ACC112 (cell line): ENCODE data around the gene OSGEPL1.

Experiments
- H2AFZ ChIP-seq: fragments of 200-600 bp; sonication (generic); one replicate; pipeline ENCODE4 v1.6.0; 2017; ENCODE audit warnings: antibody characterized with exemption, low read length; ENCODE audit not compliant: unreplicated experiment
- H3K27ac ChIP-seq: fragments of 200-600 bp; sonication (generic); 2 replicates; pipeline ENCODE4 v1.5.1; 2014; ENCODE audit warnings: low read depth, mild to moderate bottlenecking, antibody characterized with exemption, low read length, moderate library complexity
- H3K27me3 ChIP-seq: fragments of 200-600 bp; sonication (generic); 2 replicates; pipeline ENCODE4 v1.6.1; 2014; ENCODE audit warnings: mild to moderate bottlenecking, antibody characterized with exemption, low read length, moderate library complexity, mixed read lengths; ENCODE audit not compliant: insufficient read depth
- H3K36me3 ChIP-seq: fragments of 200-600 bp; sonication (generic); 2 replicates; pipeline ENCODE4 v1.6.1; 2016; ENCODE audit warnings: mild to moderate bottlenecking, antibody characterized with exemption, low read length, moderate library complexity, mixed read lengths; ENCODE audit not compliant: insufficient read depth
- H3K4me1 ChIP-seq: fragments of 200-600 bp; sonication (generic); one replicate; pipeline ENCODE4 v1.6.1; 2016; ENCODE audit warnings: low read length, mixed read lengths; ENCODE audit not compliant: insufficient read depth, unreplicated experiment, control insufficient read depth
- H3K4me3 ChIP-seq: fragments of 200-600 bp; sonication (generic); 2 replicates; pipeline ENCODE4 v1.5.1; 2014; ENCODE audit warnings: mild to moderate bottlenecking, low read depth, low read length
- H3K79me2 ChIP-seq: fragments of 200-600 bp; sonication (generic); one replicate; pipeline ENCODE4 v1.6.0; 2016; ENCODE audit warnings: low read length; ENCODE audit not compliant: control insufficient read depth, unreplicated experiment, insufficient read depth

Gene OSGEPL1

GRCh38 chr2:189698020-189698887 is 64.3 kb downstream of the OSGEPL1 start:
- Histone ChIP-seq H3K4me1 (no peaks in the 10 kb centered on the region), H3K36me3 (no peaks in the 10 kb centered on the region), H3K79me2 (no peaks in the 10 kb centered on the region), H2AFZ (no peak overlapping the region), H3K27ac (no peak overlapping the region), H3K27me3 (no peaks in the 10 kb centered on the region), H3K4me3 (no peak overlapping the region)
